ENCODE results near the gene VEZT.

GRCh38 chr12:95243497-95244183, 26.0 kb downstream of the VEZT start:
- TF ChIP-seq CTCF (IDR thresholded peaks at IDR 0.05) (no peak), POLR2A (IDR thresholded peaks at IDR 0.05) (no peak), POLR2AphosphoS5 (IDR thresholded peaks at IDR 0.05) (no peak), EP300 (IDR thresholded peaks at IDR 0.05; ENCODE audit: low read depth) (no peak)

Data from transverse colon (tissue), 4 donors.